Endothelial cell of umbilical vein (primary cell): ENCODE measurements around the gene NUDT3. TPM values are rescaled to one million over a fixed set of nuclear protein-coding genes. Genes with fewer than 3 reads are reported as not detected.

Source experiments
- Bru-seq: library from RNA; stranded (reverse); fragments of 400-500 nt; gene quantifications from one replicate; lab custom pipeline; 2021; lab: Mats Ljungman, UMichigan
- BruChase-seq, 2 experiments: library from RNA; stranded (reverse); fragments of 400-500 nt; gene quantifications; one replicate each; lab custom pipeline; 2021; lab: Mats Ljungman, UMichigan
- BruUV-seq: library from RNA; stranded (reverse); fragments of 400-500 nt; replicated peaks from 2 replicates; lab custom pipeline; 2021; lab: Mats Ljungman, UMichigan
- CTCF ChIA-PET: fragments of 300-600, 350-600 bp; sonication (Branson Sonifier 250); formaldehyde crosslinking; loops from one replicate; lab custom pipeline; 2021; ENCODE audit warnings: antibody characterized with exemption, inconsistent platforms; lab: Charles Lee
- POLR2A ChIA-PET: fragments of 300-600, 350-600 bp; sonication (Branson Sonifier 250); formaldehyde crosslinking; loops from one replicate; lab custom pipeline; 2021; ENCODE audit warnings: antibody characterized with exemption, inconsistent platforms; lab: Charles Lee
- DNase-seq: peaks from one replicate; pipeline ENCODE4 v3.0.0-alpha.2; 2011; ENCODE audit warnings: low read depth, low spot score
- FAIRE-seq: peaks from 2 replicates; lab custom pipeline; 2011; peaks lifted over from hg19 to GRCh38; lab: Jason Lieb, UNC
- H2AFZ ChIP-seq: 2 replicates; pipeline ENCODE4 v1.6.0; 2012; ENCODE audit warnings: low read depth, low read length, control low read depth, inconsistent platforms
- H3K27ac ChIP-seq: 2 replicates; pipeline ENCODE4 v1.5.1; 2011; ENCODE audit warnings: low read depth, mild to moderate bottlenecking, control low read depth, low read length, moderate library complexity; ENCODE audit not compliant: insufficient read depth
- H3K27me3 ChIP-seq, 2 experiments: 2 replicates each; pipeline versions ENCODE4 v1.6.0 to v1.6.1; 2011; ENCODE audit warnings: low read length in 2 of 2, mixed read lengths in 1 of 2; ENCODE audit not compliant: control insufficient read depth in 2 of 2, insufficient read depth in 2 of 2
- H3K36me3 ChIP-seq, 2 experiments: 2 replicates in 1 of 2; 3 replicates in 1 of 2; pipeline ENCODE4 v1.5.1; 2011; ENCODE audit warnings: low read length in 2 of 2, mild to moderate bottlenecking in 1 of 2, moderate library complexity in 1 of 2; ENCODE audit not compliant: control insufficient read depth in 2 of 2, insufficient read depth in 2 of 2; ENCODE audit errors: extremely low read depth in 1 of 2
- H3K4me1 ChIP-seq: 3 replicates; pipeline ENCODE4 v1.5.1; 2011; ENCODE audit warnings: mild to moderate bottlenecking, low read length; ENCODE audit not compliant: control insufficient read depth, insufficient read depth; ENCODE audit errors: extremely low read depth
- H3K4me2 ChIP-seq: 2 replicates; pipeline ENCODE4 v1.6.1; 2011; ENCODE audit warnings: low read length, control low read depth, mixed read lengths; ENCODE audit not compliant: insufficient read depth
- H3K4me3 ChIP-seq, 3 experiments: fragments of 200-600 bp in 1 of 3; sonication (generic), shearing (Covaris generic) in 1 of 3; replicated peaks in 1 of 3; 2 replicates each; pipeline ENCODE4 v1.5.1; 2011 to 2016; ENCODE audit warnings: control low read depth in 3 of 3, low read length in 3 of 3, mild to moderate bottlenecking in 2 of 3, inconsistent platforms in 1 of 3, low read depth in 1 of 3, moderate library complexity in 1 of 3; ENCODE audit not compliant: insufficient read depth in 1 of 3
- H3K79me2 ChIP-seq: 2 replicates; pipeline ENCODE4 v1.6.0; 2012; ENCODE audit warnings: low read length, inconsistent platforms; ENCODE audit not compliant: control insufficient read depth, insufficient read depth
- H3K9ac ChIP-seq: replicated peaks from 2 replicates; pipeline ENCODE3; 2011; ENCODE audit warnings: low read length, control low read depth; ENCODE audit not compliant: insufficient read depth; ENCODE audit errors: extremely low read depth
- H3K9me1 ChIP-seq: replicated peaks from 3 replicates; pipeline ENCODE4 v1.6.0; 2011; ENCODE audit warnings: mild to moderate bottlenecking, low read length; ENCODE audit not compliant: control insufficient read depth, insufficient read depth; ENCODE audit errors: extremely low read depth
- H3K9me3 ChIP-seq: replicated peaks from 2 replicates; pipeline ENCODE4 v1.5.1; 2012; ENCODE audit warnings: low read length, inconsistent platforms; ENCODE audit not compliant: control insufficient read depth, insufficient read depth
- H4K20me1 ChIP-seq: replicated peaks from 2 replicates; pipeline ENCODE3; 2011; ENCODE audit warnings: mild to moderate bottlenecking, low read length; ENCODE audit not compliant: control insufficient read depth, insufficient read depth; ENCODE audit errors: extremely low read depth
- CTCF ChIP-seq, 2 donors: IDR thresholded peaks; 1 replicate in 1 of 2; 2 replicates in 1 of 2; pipeline ENCODE4 v1.5.1; 2011; ENCODE audit warnings: low read length in 2 of 2, mild to moderate bottlenecking in 2 of 2, moderate library complexity in 2 of 2, control low read depth in 1 of 2, inconsistent platforms in 1 of 2, low read depth in 1 of 2; ENCODE audit not compliant: insufficient read depth in 1 of 2; ENCODE audit errors: extremely low read depth in 1 of 2
- EZH2 ChIP-seq: IDR thresholded peaks from 2 replicates; pipeline ENCODE4 v1.6.1; 2012; ENCODE audit warnings: borderline replicate concordance, low read depth, mild to moderate bottlenecking, moderate library complexity, low read length, inconsistent platforms; ENCODE audit not compliant: severe bottlenecking
- FOS ChIP-seq: IDR thresholded peaks from 2 replicates; pipeline ENCODE4 v1.6.1; 2011; ENCODE audit warnings: mild to moderate bottlenecking, low read length, moderate library complexity, borderline replicate concordance; ENCODE audit not compliant: insufficient read depth
- GATA2 ChIP-seq: IDR thresholded peaks from 2 replicates; pipeline ENCODE4 v1.7.0; 2011; ENCODE audit warnings: low read depth, mild to moderate bottlenecking, moderate library complexity, mixed read lengths, low read length; ENCODE audit not compliant: insufficient read length, insufficient read depth
- JUN ChIP-seq: IDR thresholded peaks from 2 replicates; pipeline ENCODE4 v1.6.1; 2011; ENCODE audit warnings: borderline replicate concordance, low read depth; ENCODE audit not compliant: insufficient read length, insufficient read depth
- MAX ChIP-seq: IDR thresholded peaks from 2 replicates; pipeline ENCODE4 v1.6.1; 2011; ENCODE audit not compliant: insufficient read depth, insufficient read length
- MYC ChIP-seq: IDR thresholded peaks from one replicate; pipeline ENCODE4 v1.6.1; 2011; ENCODE audit warnings: mild to moderate bottlenecking, low read depth, low read length
- POLR2A ChIP-seq: IDR thresholded peaks from 2 replicates; pipeline ENCODE4 v1.6.1; 2012; ENCODE audit warnings: low read depth, mild to moderate bottlenecking, control low read depth, low read length
- POLR2AphosphoS5 ChIP-seq: IDR thresholded peaks from 2 replicates; pipeline ENCODE4 v1.6.1; 2012; ENCODE audit warnings: low read depth, mild to moderate bottlenecking, control low read depth, low read length, moderate library complexity; ENCODE audit not compliant: insufficient read depth
- dilution Hi-C: fragments of 300-500 bp; cut with MboI; formaldehyde crosslinking; loops from one replicate; pipeline ENCODE4 v1.15.0; 2019; ENCODE audit warnings: low sequenced_read_pairs; ENCODE audit not compliant: extremely low pct_ligation_motif_present
- intact Hi-C: fragments of 100-400 bp; cut with micrococcal nuclease; formaldehyde crosslinking; loops from one replicate; pipeline ENCODE4 v1.10.0; 2022
- long read RNA-seq: library from polyadenylated mRNA; stranded (forward); transcript quantifications from one replicate; pipeline ENCODE4 v2.0.0, GENCODE V29; 2021
- polyA minus RNA-seq, 3 experiments: library from RNA; depleted of rRNA, polyadenylated mRNA; stranded (reverse); fragments of >200 nt; gene quantifications; 1 replicate in 1 of 3; 2 replicates in 2 of 3; pipeline ENCODE4 v1.2.3, GENCODE V29; 2011
- polyA plus RNA-seq, 4 experiments: library from polyadenylated mRNA; depleted of rRNA in 3 of 4; stranded (reverse) in 3 of 4; unstranded in 1 of 4; fragments of >200 nt; gene quantifications; 2 replicates each; pipeline versions ENCODE4 v1.2.1 to v1.2.3, GENCODE V29; 2011 to 2012; ENCODE audit warnings: missing spikeins in 1 of 4
- total RNA-seq: library from RNA; stranded (reverse); gene quantifications from 2 replicates; pipeline ENCODE4 v1.2.3, GENCODE V29; 2021

NUDT3 gene
- total RNA-seq, result 30.9 and 31.7 TPM in 2 replicates
- polyA plus RNA-seq, result 10.9 and 11.9 TPM in 2 replicates
- polyA plus RNA-seq (2011; cell fraction: cytosol; rRNA removed), result 15.6 and 15.8 TPM in 2 replicates
- polyA plus RNA-seq (2011; cell fraction: nucleus; rRNA removed), result 16.5 and 18.9 TPM in 2 replicates
- polyA plus RNA-seq (2012), result 5.4 and 5.8 TPM in 2 replicates
- polyA minus RNA-seq, result 31.0 and 32.2 TPM in 2 replicates
- polyA minus RNA-seq (2011; cell fraction: cytosol; rRNA and poly(A)+ RNA removed), result 18.6 TPM
- 11.4 and 16.3 TPM in 2 replicates for polyA minus RNA-seq (2011; cell fraction: nucleus; rRNA and poly(A)+ RNA removed)
- Bru-seq, nascent RNA, result percentile 91 among the genes with signal in this experiment
- BruChase-seq, experiment 1, labeled RNA remaining after a 6-hour chase, result percentile 99 among the genes with signal in this experiment
- percentile 98 among the genes with signal in this experiment for BruChase-seq, experiment 2, labeled RNA remaining after a 2-hour chase
- long read RNA-seq, full-length matches to known transcripts, result 76 of 104 reads
- long read RNA-seq, partial matches to known transcripts, result 5 of 104 reads
- long read RNA-seq, other reads (novel, unspliced or antisense), result 23 of 104 reads

GRCh38 chr6:34392497-34393190 is at the start of gene NUDT3:
NUDT3 (minus strand) TSS chr6:34392669; CDS start chr6:34392362, 307 bp downstream.
- DNase-seq, result peak; percentile 96
- Histone ChIP-seq H2AFZ (peak within 1 kb of the TSS; percentile 95), H3K9me3 (no peaks in the 10 kb centered on the region), H3K4me2 (peak within 1 kb of the TSS; percentile 98), H3K9ac (peak within 1 kb of the TSS; percentile 79), H3K4me3 (peak within 1 kb of the TSS; percentile 84 to 98 (median 96)), H4K20me1 (no peaks in the 10 kb centered on the region), H3K36me3 (no peaks in the 10 kb centered on the region), H3K27ac (peak within 1 kb of the TSS; percentile 27), H3K4me1 (peaks cover 11% of the 10 kb centered on the region), H3K27me3 (no peaks in the 10 kb centered on the region), H3K9me1 (no peaks in the 10 kb centered on the region), H3K79me2 (peaks cover 45% of the 10 kb centered on the region)
- FAIRE-seq, result peak; percentile 85
- CTCF ChIA-PET, result interaction anchor here (0.9 to 4.5 kb wide), 6 partner anchors 22 to 197 kb away, joined by 3 to 35 read pairs (median 6); partner anchors contain the start of gene SMIM29
- TSS peak; percentile 13 for BruUV-seq
- intact Hi-C loops, result loop anchor here (1.0 to 5.0 kb wide), 6 partner anchors 22 to 196 kb away; partner anchors contain the start of gene SMIM29
- TF ChIP-seq GATA2 (peak; percentile 68), EZH2 (no peak), CTCF (IDR thresholded peaks at IDR 0.05; ENCODE audit: extremely low read depth in 1 of 2, insufficient read depth in 1 of 2, low read depth in 1 of 2, low read length in 2 of 2) (peak; percentile 89 to 95), POLR2AphosphoS5 (peak; percentile 72), JUN (no peak), FOS (peak; percentile 45), MYC (peak; percentile 3), MAX (no peak), POLR2A (peak; percentile 31)
- dilution Hi-C loops, result no loop called here
- POLR2A ChIA-PET, result interaction anchor here (0.5 to 1.7 kb wide), 3 partner anchors 34 to 272 kb away, joined by 3 to 7 read pairs (median 4); partner anchors contain the start of gene RPS10
